Rectal smooth muscle tissue (tissue), 1 donor: ENCODE measurements around the gene DNAH10.

Experiments
- H3K27ac ChIP-seq: one replicate; pipeline ENCODE4 v1.7.0; 2013; ENCODE audit warnings: low read depth, low read length, inconsistent platforms
- H3K27me3 ChIP-seq: one replicate; pipeline ENCODE4 v1.7.0; 2013; ENCODE audit warnings: low read length; ENCODE audit not compliant: control insufficient read depth, insufficient read depth
- H3K36me3 ChIP-seq: one replicate; pipeline ENCODE4 v1.7.0; 2013; ENCODE audit warnings: low read length; ENCODE audit not compliant: control insufficient read depth, insufficient read depth
- H3K4me1 ChIP-seq: one replicate; pipeline ENCODE4 v1.7.0; 2013; ENCODE audit warnings: low read length; ENCODE audit not compliant: control insufficient read depth, insufficient read depth
- H3K4me3 ChIP-seq: one replicate; pipeline ENCODE4 v1.7.0; 2013; ENCODE audit warnings: low read length
- H3K9ac ChIP-seq: one replicate; pipeline ENCODE4 v1.7.0; 2013; ENCODE audit warnings: low read length

DNAH10 gene

DNA sequence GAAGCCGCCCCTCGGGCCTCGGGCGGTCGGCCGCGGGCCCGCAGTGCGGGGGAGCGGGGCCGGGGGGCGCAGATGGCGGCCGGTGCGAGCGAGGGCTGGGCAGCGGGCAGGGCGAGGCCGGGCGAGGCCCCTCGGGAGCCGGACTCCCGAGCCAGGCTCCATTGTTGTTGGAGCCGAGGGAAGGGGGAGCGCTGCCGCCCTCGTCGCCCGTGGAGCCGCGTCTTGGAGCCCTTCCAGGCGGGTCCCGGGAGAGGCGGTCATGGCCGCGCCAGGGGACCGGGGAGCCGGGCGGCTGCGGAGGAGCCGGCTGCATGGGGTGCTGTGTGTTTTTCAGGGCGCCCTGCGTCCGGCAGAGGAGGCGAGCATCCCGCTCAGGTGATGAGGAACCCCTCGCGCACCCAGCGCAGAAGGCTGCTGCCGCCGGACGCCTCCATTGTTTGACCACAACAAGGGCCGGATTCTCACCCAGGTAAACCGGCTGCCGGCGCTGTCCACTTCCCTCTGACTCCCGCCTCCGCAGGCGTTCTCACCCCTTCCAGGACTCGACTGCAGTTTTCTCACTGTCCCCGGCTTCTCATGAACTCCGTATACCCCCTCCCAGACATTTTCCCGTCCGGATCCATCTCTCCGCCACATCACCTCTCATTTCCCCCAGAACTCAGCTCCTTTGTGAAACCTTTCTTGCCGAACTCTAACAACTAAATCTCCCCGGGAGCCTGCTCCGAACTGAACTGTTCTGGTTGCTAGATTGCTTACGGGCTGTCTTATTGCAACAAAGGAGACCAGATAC, 211.6 kb downstream of the DNAH10 start:
- Histone ChIP-seq H3K27me3 (no peaks in the 10 kb centered on the region), H3K4me3 (peak overlapping the region; percentile 78), H3K36me3 (no peaks in the 10 kb centered on the region), H3K4me1 (peaks cover 7% of the 10 kb centered on the region), H3K27ac (peak overlapping the region; percentile 24), H3K9ac (peak overlapping the region; percentile 40)

DNA sequence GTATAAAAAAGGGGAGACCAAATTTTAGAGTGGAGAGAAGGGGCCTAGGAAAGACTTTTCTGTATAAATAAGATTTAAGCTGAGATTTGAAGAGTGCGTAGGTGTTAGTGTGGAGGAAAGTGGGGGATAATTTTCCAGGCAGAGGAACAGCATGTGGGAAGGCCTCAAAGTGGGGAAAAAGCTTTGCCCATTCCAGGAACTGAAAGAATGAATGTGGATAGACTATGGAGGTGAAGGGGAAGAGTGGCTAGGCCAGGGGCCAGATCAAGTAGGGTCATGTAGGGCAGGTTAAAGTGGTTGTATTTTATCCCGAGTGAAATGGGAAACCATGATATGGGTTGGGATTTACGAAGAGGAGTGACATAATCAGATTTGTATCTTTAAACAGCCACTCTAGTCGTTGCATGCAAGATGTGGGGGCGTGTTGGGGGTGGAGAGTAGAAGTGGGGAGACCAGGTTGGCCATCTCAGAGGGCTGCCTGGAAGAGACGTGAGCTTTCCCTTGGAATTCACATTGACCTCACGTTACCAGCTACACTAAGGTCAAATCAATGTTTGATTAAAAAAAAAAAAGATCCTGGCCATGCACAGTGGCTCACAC, 214.2 kb downstream of the DNAH10 start:
- H3K27ac ChIP-seq = no peak overlapping the region
- peaks cover 4% of the 10 kb centered on the region for H3K4me1 ChIP-seq
- H3K36me3 ChIP-seq = no peaks in the 10 kb centered on the region
- H3K27me3 ChIP-seq = no peaks in the 10 kb centered on the region
- H3K4me3 ChIP-seq = no peak overlapping the region
- no peak overlapping the region for H3K9ac ChIP-seq

DNA sequence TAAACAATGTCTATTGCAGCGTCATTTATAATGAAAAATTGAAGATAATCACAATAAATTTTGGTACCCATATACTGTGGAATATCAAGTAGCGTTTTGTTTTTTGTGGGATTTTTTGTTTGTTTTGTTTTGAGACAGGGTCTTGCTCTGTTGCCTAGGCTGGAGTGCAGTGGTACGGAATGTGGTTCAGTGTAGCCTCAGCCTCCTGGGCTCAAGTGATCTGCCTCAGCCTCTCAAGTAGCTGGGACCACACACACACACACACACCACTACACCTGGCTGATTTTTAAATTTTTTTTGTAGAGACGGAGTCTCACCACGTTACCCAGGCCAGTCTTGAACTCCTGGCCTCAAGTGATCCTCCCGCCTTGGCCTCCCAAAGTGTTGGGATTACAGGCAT, 217.5 kb downstream of the DNAH10 start:
- Histone ChIP-seq H3K27me3 (no peaks in the 10 kb centered on the region), H3K4me1 (no peaks in the 10 kb centered on the region), H3K36me3 (no peaks in the 10 kb centered on the region), H3K4me3 (no peak overlapping the region), H3K27ac (no peak overlapping the region), H3K9ac (no peak overlapping the region)

DNA sequence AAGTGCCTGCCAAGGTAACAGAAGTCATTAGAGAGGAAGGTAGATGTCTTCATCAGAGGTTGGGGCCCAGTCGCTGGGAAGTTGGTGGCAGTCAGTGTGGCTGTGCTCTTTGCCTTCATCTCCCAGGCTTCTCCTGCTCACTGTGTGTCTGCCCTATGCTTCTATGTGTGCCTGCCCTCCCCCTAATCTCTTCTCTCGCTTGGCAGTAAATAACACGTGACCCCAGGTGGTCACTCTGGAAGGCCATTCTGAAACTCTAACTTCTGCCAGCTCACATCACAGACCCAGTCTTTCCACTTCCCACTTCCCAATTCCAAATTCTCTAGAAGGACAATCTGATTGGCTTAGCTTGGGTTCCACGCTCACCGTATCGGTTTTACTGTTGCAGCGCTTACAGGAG, 220.2 kb downstream of the DNAH10 start:
- Histone ChIP-seq H3K4me1 (no peaks in the 10 kb centered on the region), H3K36me3 (no peaks in the 10 kb centered on the region), H3K27ac (no peak overlapping the region), H3K9ac (no peak overlapping the region), H3K4me3 (no peak overlapping the region), H3K27me3 (no peaks in the 10 kb centered on the region)

DNA sequence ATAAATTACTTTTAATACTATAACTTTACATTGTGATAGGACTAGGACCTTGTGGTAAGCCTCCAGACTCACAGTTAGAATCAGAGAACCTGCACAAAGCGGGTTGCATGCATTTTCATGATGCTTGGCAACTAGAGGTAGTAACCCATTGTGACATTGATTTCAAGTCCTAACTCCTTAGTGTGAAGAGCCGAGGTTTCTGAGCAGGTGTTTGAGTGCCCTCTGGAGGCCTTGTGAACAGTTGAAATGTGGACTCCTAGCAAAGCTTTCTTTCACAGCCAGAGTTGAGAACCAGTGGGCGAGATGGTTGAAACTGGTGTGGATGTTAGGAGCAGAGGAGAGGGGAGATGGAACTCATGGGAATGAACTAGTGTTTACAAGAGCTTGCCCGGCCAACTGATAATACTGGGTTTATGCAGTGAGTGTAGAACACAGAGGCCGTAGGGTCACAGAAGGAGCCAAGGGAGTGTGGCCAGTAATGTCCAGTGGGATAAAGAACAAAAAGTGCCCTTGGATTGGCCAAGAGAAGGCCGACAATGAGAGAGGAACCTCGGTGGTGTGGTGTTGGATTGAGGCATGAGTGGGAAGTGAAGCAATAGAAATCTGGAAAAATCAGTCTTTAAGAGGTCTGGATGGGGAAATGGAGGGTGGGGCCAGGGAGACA, 221.9 kb downstream of the DNAH10 start:
- Histone ChIP-seq H3K4me1 (no peaks in the 10 kb centered on the region), H3K36me3 (peaks cover 2% of the 10 kb centered on the region), H3K27ac (no peak overlapping the region), H3K9ac (no peak overlapping the region), H3K27me3 (no peaks in the 10 kb centered on the region), H3K4me3 (no peak overlapping the region)

DNA sequence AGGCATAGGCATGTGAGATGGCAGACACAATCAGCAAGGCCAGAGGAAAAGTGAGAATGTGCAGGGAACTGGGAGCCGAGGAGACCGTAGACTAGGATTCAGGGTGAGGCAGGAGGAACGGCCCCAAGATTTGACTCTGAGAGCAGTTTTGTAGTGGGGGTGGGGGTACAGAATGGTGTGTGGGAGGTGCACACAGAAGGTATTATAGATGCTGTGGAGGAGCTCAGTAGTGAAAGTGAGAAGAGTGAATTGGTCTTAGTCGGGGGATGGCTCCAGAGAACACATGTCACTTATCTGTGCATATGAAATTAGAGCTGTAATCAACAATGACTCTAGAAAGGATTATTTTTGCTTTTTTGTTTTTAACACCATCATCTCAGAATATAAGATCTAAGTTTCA, 222.8 kb downstream of the DNAH10 start:
- H3K4me3 ChIP-seq = no peak overlapping the region
- H3K27ac ChIP-seq = no peak overlapping the region
- H3K9ac ChIP-seq = no peak overlapping the region
- H3K27me3 ChIP-seq = no peaks in the 10 kb centered on the region
- peaks cover 6% of the 10 kb centered on the region for H3K36me3 ChIP-seq
- H3K4me1 ChIP-seq = no peaks in the 10 kb centered on the region
